IMR-90 (cell line): ENCODE measurements around the gene CCDC87. TPM values are rescaled to one million over a fixed set of nuclear protein-coding genes. Genes with fewer than 3 reads are reported as not detected.

Source experiments
- ATAC-seq: fragments of 200-7000 bp; cut with Tn5 transposase; 2 replicates; pipeline ENCODE4 v1.9.1; 2020; ENCODE audit warnings: low read depth, mild to moderate bottlenecking, moderate library complexity
- BruUV-seq: library from RNA; stranded (reverse); fragments of 400-500 nt; replicated peaks from 2 replicates; lab custom pipeline; 2021; lab: Mats Ljungman, UMichigan
- CTCF ChIA-PET: fragments of 300-600 bp; formaldehyde crosslinking; extraction: SDS; loops from one replicate; lab custom pipeline; 2021; ENCODE audit warnings: antibody characterized with exemption; lab: Yijun Ruan, JAX
- POLR2A ChIA-PET: fragments of 300-600 bp; sonication (Branson Sonifier 250); formaldehyde crosslinking; loops from one replicate; lab custom pipeline; 2022; ENCODE audit warnings: antibody characterized with exemption; ENCODE audit not compliant: unreplicated experiment; lab: Charles Lee
- DNase-seq: peaks from one replicate; pipeline ENCODE4 v3.0.0; 2013
- H2AFZ ChIP-seq: replicated peaks from 2 replicates; pipeline ENCODE3; 2013; ENCODE audit warnings: low read length, mild to moderate bottlenecking; ENCODE audit not compliant: poor library complexity
- H2AK5ac ChIP-seq: 2 replicates; pipeline ENCODE4 v1.6.1; 2013; ENCODE audit warnings: low read depth, low read length, inconsistent platforms
- H2AK9ac ChIP-seq: replicated peaks from 2 replicates; pipeline ENCODE3; 2013; ENCODE audit warnings: mild to moderate bottlenecking, low read depth, low read length, moderate library complexity; ENCODE audit not compliant: poor library complexity
- H2BK120ac ChIP-seq: 2 replicates; pipeline ENCODE4 v1.6.1; 2013; ENCODE audit warnings: low read depth, low read length, inconsistent platforms
- H2BK15ac ChIP-seq: 3 replicates; pipeline ENCODE4 v1.6.1; 2013; ENCODE audit warnings: low read depth, low read length, inconsistent platforms
- H2BK20ac ChIP-seq: 2 replicates; pipeline ENCODE4 v1.6.1; 2013; ENCODE audit warnings: low read depth, mild to moderate bottlenecking, inconsistent platforms, low read length, moderate library complexity
- H2BK5ac ChIP-seq: 2 replicates; pipeline ENCODE4 v1.6.1; 2013; ENCODE audit warnings: mild to moderate bottlenecking, low read depth, low read length, inconsistent platforms; ENCODE audit not compliant: poor library complexity, severe bottlenecking
- H3K14ac ChIP-seq: replicated peaks from 2 replicates; pipeline ENCODE4 v1.6.1; 2013; ENCODE audit warnings: low read depth, low read length, inconsistent platforms
- H3K18ac ChIP-seq: 2 replicates; pipeline ENCODE4 v1.6.1; 2013; ENCODE audit warnings: low read depth, low read length, control low read depth
- H3K23ac ChIP-seq: 2 replicates; pipeline ENCODE4 v1.6.1; 2013; ENCODE audit warnings: low read depth, low read length, inconsistent platforms
- H3K27ac ChIP-seq: 2 replicates; pipeline ENCODE4 v1.5.1; 2013; ENCODE audit warnings: mild to moderate bottlenecking, control low read depth, low read length; ENCODE audit not compliant: insufficient read depth
- H3K27me3 ChIP-seq: 2 replicates; pipeline ENCODE4 v1.6.1; 2013; ENCODE audit warnings: low read length; ENCODE audit not compliant: control insufficient read depth, insufficient read depth
- H3K36me3 ChIP-seq: 2 replicates; pipeline ENCODE4 v1.6.1; 2013; ENCODE audit warnings: low read length, mixed read lengths; ENCODE audit not compliant: control insufficient read depth, insufficient read depth
- H3K4ac ChIP-seq: 2 replicates; pipeline ENCODE4 v1.6.1; 2013; ENCODE audit warnings: low read depth, low read length, inconsistent platforms
- H3K4me1 ChIP-seq: 2 replicates; pipeline ENCODE4 v1.6.1; 2013; ENCODE audit warnings: low read length, mixed read lengths; ENCODE audit not compliant: control insufficient read depth, insufficient read depth
- H3K4me2 ChIP-seq: 2 replicates; pipeline ENCODE4 v1.6.1; 2013; ENCODE audit warnings: low read depth, mild to moderate bottlenecking, control low read depth, low read length, moderate library complexity
- H3K4me3 ChIP-seq: 2 replicates; pipeline ENCODE4 v1.5.1; 2013; ENCODE audit warnings: low read depth, mild to moderate bottlenecking, control low read depth, low read length, moderate library complexity; ENCODE audit not compliant: insufficient read depth
- H3K56ac ChIP-seq: 2 replicates; pipeline ENCODE4 v1.6.1; 2013; ENCODE audit warnings: low read length, inconsistent platforms; ENCODE audit not compliant: insufficient read depth; ENCODE audit errors: extremely low read depth
- H3K79me1 ChIP-seq, 2 experiments: 2 replicates each; pipeline ENCODE4 v1.6.1; 2013; ENCODE audit warnings: low read length in 2 of 2, inconsistent platforms in 1 of 2, low read depth in 1 of 2
- H3K9ac ChIP-seq: 2 replicates; pipeline ENCODE4 v1.6.1; 2013; ENCODE audit warnings: low read depth, low read length, control low read depth
- H3K9me1 ChIP-seq: 2 replicates; pipeline ENCODE4 v1.6.1; 2013; ENCODE audit warnings: low read length, inconsistent platforms; ENCODE audit not compliant: insufficient read depth
- H3K9me3 ChIP-seq: 2 replicates; pipeline ENCODE4 v1.6.1; 2013; ENCODE audit warnings: low read length; ENCODE audit not compliant: control insufficient read depth, insufficient read depth
- H4K20me1 ChIP-seq: 2 replicates; pipeline ENCODE4 v1.6.1; 2013; ENCODE audit warnings: low read length, inconsistent platforms; ENCODE audit not compliant: insufficient read depth
- H4K5ac ChIP-seq: 2 replicates; pipeline ENCODE4 v1.6.1; 2013; ENCODE audit warnings: mild to moderate bottlenecking, low read depth, low read length, control low read depth
- H4K8ac ChIP-seq, 2 experiments: 2 replicates each; pipeline ENCODE4 v1.6.1; 2013; ENCODE audit warnings: low read depth in 2 of 2, low read length in 2 of 2, control low read depth in 1 of 2, inconsistent platforms in 1 of 2
- H4K91ac ChIP-seq: 2 replicates; pipeline ENCODE4 v1.6.1; 2013; ENCODE audit warnings: low read depth, low read length, inconsistent platforms; ENCODE audit not compliant: insufficient read depth
- BHLHE40 ChIP-seq: fragments of 150-350 bp; IDR thresholded peaks from 2 replicates; pipeline ENCODE4 v1.6.1; 2016; ENCODE audit warnings: mild to moderate bottlenecking, low read depth, low read length
- CEBPB ChIP-seq: IDR thresholded peaks from 2 replicates; pipeline ENCODE4 v1.6.1; 2012; ENCODE audit warnings: low read depth, low read length, improper control_type of control experiment
- FOS ChIP-seq: fragments of 150-350 bp; IDR thresholded peaks from 2 replicates; pipeline ENCODE4 v1.6.1; 2016; ENCODE audit warnings: low read depth, low read length
- MAFK ChIP-seq: IDR thresholded peaks from 2 replicates; pipeline ENCODE4 v1.6.1; 2012; ENCODE audit warnings: low read depth, low read length, improper control_type of control experiment
- MAZ ChIP-seq: IDR thresholded peaks from 2 replicates; pipeline ENCODE4 v1.6.1; 2012; ENCODE audit warnings: low read depth, mild to moderate bottlenecking, low read length, improper control_type of control experiment, moderate library complexity, borderline replicate concordance
- MXI1 ChIP-seq: IDR thresholded peaks from 2 replicates; pipeline ENCODE4 v1.6.1; 2012; ENCODE audit warnings: low read depth, mild to moderate bottlenecking, low read length, moderate library complexity, borderline replicate concordance
- NFE2L2 ChIP-seq: fragments of 150-350 bp; IDR thresholded peaks from 2 replicates; pipeline ENCODE4 v1.6.1; 2016; ENCODE audit warnings: low read depth, mild to moderate bottlenecking, low read length
- POLR2A ChIP-seq: IDR thresholded peaks from 2 replicates; pipeline ENCODE4 v1.6.1; 2012; ENCODE audit warnings: mild to moderate bottlenecking, low read depth, low read length
- RAD21 ChIP-seq: IDR thresholded peaks from 2 replicates; pipeline ENCODE4 v1.6.1; 2012; ENCODE audit warnings: low read length, improper control_type of control experiment
- RCOR1 ChIP-seq: IDR thresholded peaks from 2 replicates; pipeline ENCODE4 v1.6.1; 2012; ENCODE audit warnings: mild to moderate bottlenecking, low read length, improper control_type of control experiment; ENCODE audit not compliant: insufficient replicate concordance
- RFX5 ChIP-seq: IDR thresholded peaks from 2 replicates; pipeline ENCODE4 v1.8.0; 2012; ENCODE audit warnings: low read depth, mild to moderate bottlenecking, low read length, moderate library complexity
- SMC3 ChIP-seq: fragments of 150-350 bp; IDR thresholded peaks from 2 replicates; pipeline ENCODE4 v1.6.1; 2016; ENCODE audit warnings: low read depth, mild to moderate bottlenecking, antibody characterized with exemption, low read length, moderate library complexity
- WGBS, 2 experiments: methylation state at CpG; one replicate each; pipeline versions ENCODE4 v1.1.5 to v1.1.7; 2013; ENCODE audit warnings: missing lambda C conversion rate in 2 of 2; ENCODE audit not compliant: insufficient read length in 1 of 2; ENCODE audit errors: extremely low coverage in 2 of 2; 5-methylcytosine and 5-hydroxymethylcytosine counted together
- dilution Hi-C: fragments of 300-500 bp; cut with HindIII; formaldehyde crosslinking; loops from one replicate; pipeline ENCODE4 v1.14.3; 2018; ENCODE audit warnings: low sequenced_read_pairs; ENCODE audit not compliant: unreplicated experiment
- in situ Hi-C: fragments of 300-500 bp; cut with MboI; formaldehyde crosslinking; loops from 3 replicates; pipeline ENCODE4 v1.14.3; 2019; ENCODE audit warnings: low sequenced_read_pairs, inconsistent platforms, mixed read lengths
- intact Hi-C: fragments of 100-400 bp; cut with micrococcal nuclease; formaldehyde crosslinking; loops from 2 replicates; pipeline ENCODE4 v1.10.0; 2022
- polyA plus RNA-seq, 3 experiments: library from polyadenylated mRNA; depleted of rRNA; stranded (reverse); fragments of >200 nt; gene quantifications; 2 replicates each; pipeline ENCODE4 v1.2.3, GENCODE V29; 2012; ENCODE audit warnings: low replicate concordance in 1 of 3
- total RNA-seq: library from RNA; depleted of rRNA; stranded (reverse); fragments of >200 nt; gene quantifications from 2 replicates; pipeline ENCODE4 v1.2.3, GENCODE V29; 2012
- TF ChIP-seq, protein P1 (sequence below): conservative IDR thresholded peaks from 2 replicates; pipeline ENCODE4 v1.5.1; 2012; ENCODE audit warnings: mild to moderate bottlenecking, low read depth, low read length, improper control_type of control experiment
- TF ChIP-seq, protein P2 (sequence below): fragments of 150-350 bp; IDR thresholded peaks from 2 replicates; pipeline ENCODE4 v1.6.1; 2017; ENCODE audit warnings: mild to moderate bottlenecking, antibody characterized with exemption, low read length, low read depth
- TF ChIP-seq, protein P3 (sequence below): fragments of 150-350 bp; IDR thresholded peaks from 2 replicates; pipeline ENCODE4 v1.6.1; 2016; ENCODE audit warnings: low read depth, mild to moderate bottlenecking, low read length, moderate library complexity, borderline replicate concordance

Gene CCDC87
- total and polyA plus RNA-seq, 2 of the 4 experiments (the other 2 are of a cell fraction), result 0.18 to 0.19 TPM

DNA sequence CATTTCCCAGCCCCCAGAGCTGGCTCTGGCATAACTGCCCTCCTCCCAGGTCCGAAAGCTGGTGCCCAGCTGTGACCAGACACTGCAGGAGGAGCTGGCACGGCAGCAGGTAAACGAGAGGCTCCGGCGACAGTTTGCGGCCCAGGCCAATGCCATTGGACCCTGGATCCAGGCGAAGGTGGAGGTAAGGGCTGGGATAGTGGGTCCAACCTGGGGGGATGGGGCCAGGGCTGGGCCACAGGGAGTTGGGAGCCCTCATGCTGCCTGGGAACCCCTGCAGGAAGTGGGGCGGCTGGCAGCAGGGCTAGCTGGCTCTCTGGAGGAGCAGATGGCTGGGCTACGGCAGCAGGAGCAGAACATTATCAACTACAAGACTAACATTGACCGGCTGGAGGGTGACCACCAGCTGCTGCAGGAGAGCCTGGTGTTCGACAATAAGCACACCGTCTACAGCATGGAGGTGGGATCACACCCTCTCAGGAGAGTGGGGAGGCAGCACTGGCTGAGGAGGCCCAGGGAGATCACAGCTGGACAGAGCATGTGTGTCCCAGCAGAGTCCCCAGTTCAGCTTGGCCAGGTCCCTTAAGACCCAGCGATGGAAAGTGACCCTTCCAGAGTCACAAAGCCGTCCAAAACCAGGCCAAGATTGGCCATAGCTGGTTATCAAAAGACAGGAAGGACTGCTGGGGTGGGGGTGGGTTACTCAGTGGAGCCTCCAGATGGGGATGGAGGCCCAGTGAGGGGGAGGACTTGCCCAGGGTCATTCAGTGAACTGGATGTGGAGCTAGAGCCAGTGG lies 31.5 kb downstream of the CCDC87 start:
- Histone ChIP-seq H2BK120ac (no peak overlapping the region), H4K91ac (no peak overlapping the region), H2BK20ac (no peak overlapping the region), H3K56ac (no peak overlapping the region), H2BK5ac (no peak overlapping the region), H3K9ac (no peak overlapping the region), H3K4me1 (peaks cover 2% of the 10 kb centered on the region; the same call in 1 of the 2 replicates), H4K20me1 (no peaks in the 10 kb centered on the region), H3K4me2 (no peak overlapping the region), H3K18ac (no peak overlapping the region), H3K4me3 (no peak overlapping the region), H3K4ac (no peak overlapping the region), H3K9me3 (no peaks in the 10 kb centered on the region), H4K5ac (no peak overlapping the region), H2AK5ac (no peak overlapping the region), H3K79me1 (no peaks in the 10 kb centered on the region), H3K23ac (no peak overlapping the region), H3K36me3 (peaks cover 3% of the 10 kb centered on the region; the same call in 1 of the 2 replicates), H3K27me3 (peaks cover 22% of the 10 kb centered on the region), H2AK9ac (no peak overlapping the region), H2BK15ac (no peak overlapping the region), H2AFZ (no peak overlapping the region), H3K14ac (no peak overlapping the region), H3K27ac (no peak overlapping the region), H4K8ac (no peak overlapping the region), H3K9me1 (peaks cover 4% of the 10 kb centered on the region; the same call in 1 of the 2 replicates)
- ChIA-PET CTCF (no interaction called here), POLR2A (no interaction called here)
- dilution Hi-C loops, result no loop called here
- DNase-seq (no peak), ATAC-seq (no peak)
- 64% methylated on average over 3 of the region's 14 CpGs; no CpG with 5 or more reads in 1 of the 2 experiments for WGBS, 2 experiments
- intact Hi-C loops, result no loop called here
- no TSS peak for BruUV-seq
- in situ Hi-C loops, result no loop called here
- TF ChIP-seq BHLHE40, result no peak
- TF ChIP-seq MAFK, result no peak
- no peak for TF ChIP-seq MXI1
- no peak for TF ChIP-seq RAD21
- TF ChIP-seq, protein P1, sequence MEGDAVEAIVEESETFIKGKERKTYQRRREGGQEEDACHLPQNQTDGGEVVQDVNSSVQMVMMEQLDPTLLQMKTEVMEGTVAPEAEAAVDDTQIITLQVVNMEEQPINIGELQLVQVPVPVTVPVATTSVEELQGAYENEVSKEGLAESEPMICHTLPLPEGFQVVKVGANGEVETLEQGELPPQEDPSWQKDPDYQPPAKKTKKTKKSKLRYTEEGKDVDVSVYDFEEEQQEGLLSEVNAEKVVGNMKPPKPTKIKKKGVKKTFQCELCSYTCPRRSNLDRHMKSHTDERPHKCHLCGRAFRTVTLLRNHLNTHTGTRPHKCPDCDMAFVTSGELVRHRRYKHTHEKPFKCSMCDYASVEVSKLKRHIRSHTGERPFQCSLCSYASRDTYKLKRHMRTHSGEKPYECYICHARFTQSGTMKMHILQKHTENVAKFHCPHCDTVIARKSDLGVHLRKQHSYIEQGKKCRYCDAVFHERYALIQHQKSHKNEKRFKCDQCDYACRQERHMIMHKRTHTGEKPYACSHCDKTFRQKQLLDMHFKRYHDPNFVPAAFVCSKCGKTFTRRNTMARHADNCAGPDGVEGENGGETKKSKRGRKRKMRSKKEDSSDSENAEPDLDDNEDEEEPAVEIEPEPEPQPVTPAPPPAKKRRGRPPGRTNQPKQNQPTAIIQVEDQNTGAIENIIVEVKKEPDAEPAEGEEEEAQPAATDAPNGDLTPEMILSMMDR, result no peak
- no peak for TF ChIP-seq FOS
- TF ChIP-seq RFX5, result no peak
- TF ChIP-seq CEBPB, result no peak
- no peak for TF ChIP-seq NFE2L2
- TF ChIP-seq RCOR1, result no peak
- TF ChIP-seq, protein P2, sequence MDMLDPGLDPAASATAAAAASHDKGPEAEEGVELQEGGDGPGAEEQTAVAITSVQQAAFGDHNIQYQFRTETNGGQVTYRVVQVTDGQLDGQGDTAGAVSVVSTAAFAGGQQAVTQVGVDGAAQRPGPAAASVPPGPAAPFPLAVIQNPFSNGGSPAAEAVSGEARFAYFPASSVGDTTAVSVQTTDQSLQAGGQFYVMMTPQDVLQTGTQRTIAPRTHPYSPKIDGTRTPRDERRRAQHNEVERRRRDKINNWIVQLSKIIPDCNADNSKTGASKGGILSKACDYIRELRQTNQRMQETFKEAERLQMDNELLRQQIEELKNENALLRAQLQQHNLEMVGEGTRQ, result no peak
- no peak for TF ChIP-seq MAZ
- TF ChIP-seq, protein P3, sequence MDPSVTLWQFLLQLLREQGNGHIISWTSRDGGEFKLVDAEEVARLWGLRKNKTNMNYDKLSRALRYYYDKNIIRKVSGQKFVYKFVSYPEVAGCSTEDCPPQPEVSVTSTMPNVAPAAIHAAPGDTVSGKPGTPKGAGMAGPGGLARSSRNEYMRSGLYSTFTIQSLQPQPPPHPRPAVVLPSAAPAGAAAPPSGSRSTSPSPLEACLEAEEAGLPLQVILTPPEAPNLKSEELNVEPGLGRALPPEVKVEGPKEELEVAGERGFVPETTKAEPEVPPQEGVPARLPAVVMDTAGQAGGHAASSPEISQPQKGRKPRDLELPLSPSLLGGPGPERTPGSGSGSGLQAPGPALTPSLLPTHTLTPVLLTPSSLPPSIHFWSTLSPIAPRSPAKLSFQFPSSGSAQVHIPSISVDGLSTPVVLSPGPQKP, result no peak
- no peak for TF ChIP-seq SMC3
- no peak for TF ChIP-seq POLR2A
